GM21737 (cell line): Measurements from ENCODE around the gene PCDHGB5.
"Not testable (repeated sequence)": the region's sequence is repeated elsewhere in the genome, so short reads cannot be mapped to it uniquely, and the experiment has no call there.

Experiments used
- ATAC-seq: cut with Tn5 transposase; IDR thresholded peaks from one replicate; pipeline ENCODE4 v1.9.1; 2021; ENCODE audit warnings: mild to moderate bottlenecking, moderate library complexity; ENCODE audit not compliant: unreplicated experiment

The PCDHGB5 gene

GRCh38 chr5:141375444-141376155, 22.1 kb upstream of the PCDHGB5 start:
- ATAC-seq, result not testable (repeated sequence)

GRCh38 chr5:141382469-141383294, 15.1 kb upstream of the PCDHGB5 start, which contains the start of gene PCDHGA7:
Gene PCDHGA7, plus strand, starts transcription at chr5:141382742. Its CDS starts 158 bp downstream, at chr5:141382900.
- no peak for ATAC-seq

GRCh38 chr5:141383345-141383744, 14.4 kb upstream of the PCDHGB5 start:
- no peak for ATAC-seq

- ATAC-seq, result no peak
These were observed 13.1 kb upstream of the PCDHGB5 start for GRCh38 chr5:141384471-141385267.

GRCh38 chr5:141387557-141388311, 10.0 kb upstream of the PCDHGB5 start, which contains the start of gene PCDHGB4:
Gene PCDHGB4, plus strand, starts transcription at chr5:141387698. Its CDS starts 187 bp downstream, at chr5:141387885.
- not testable (repeated sequence) for ATAC-seq

GRCh38 chr5:141388661-141389060, 9.1 kb upstream of the PCDHGB5 start:
- no peak for ATAC-seq

GRCh38 chr5:141389153-141390042, 8.3 kb upstream of the PCDHGB5 start:
- ATAC-seq, result no peak

GRCh38 chr5:141392429-141393198, 5.1 kb upstream of the PCDHGB5 start, which contains the start of gene PCDHGA8:
Gene PCDHGA8, plus strand, starts transcription at chr5:141392633. Its CDS starts 181 bp downstream, at chr5:141392814.
- ATAC-seq, result no peak

- ATAC-seq, result no peak
These were observed 4.5 kb upstream of the PCDHGB5 start for GRCh38 chr5:141393267-141393666.

- not testable (repeated sequence) for ATAC-seq
These were observed 3.2 kb upstream of the PCDHGB5 start for GRCh38 chr5:141394401-141395187.

- no peak for ATAC-seq
These were observed 861 bp downstream of the PCDHGB5 start for GRCh38 chr5:141398608-141399007.

GRCh38 chr5:141399555-141400258, 2.0 kb downstream of the PCDHGB5 start:
- ATAC-seq, result no peak

- ATAC-seq, result no peak
These were observed 5.0 kb downstream of the PCDHGB5 start, which contains the start of gene PCDHGA9 for GRCh38 chr5:141402553-141403243. Gene PCDHGA9, plus strand, starts transcription at chr5:141402778. Its CDS starts 175 bp downstream, at chr5:141402953.

- no peak for ATAC-seq
These were observed 5.6 kb downstream of the PCDHGB5 start for GRCh38 chr5:141403387-141403786.

GRCh38 chr5:141407790-141408505, 10.2 kb downstream of the PCDHGB5 start, which contains the start of gene PCDHGB6:
Gene PCDHGB6, plus strand, starts transcription at chr5:141408021. Its CDS starts 182 bp downstream, at chr5:141408203.
- ATAC-seq, result not testable (repeated sequence)
